PFSK-1 (cell line): ENCODE data around the gene MEF2D.

ENCODE experiments used
- POLR2AphosphoS5 ChIP-seq: IDR thresholded peaks from 2 replicates; pipeline ENCODE4 v1.6.1; 2012; ENCODE audit warnings: low read depth, mild to moderate bottlenecking, control low read depth, low read length, moderate library complexity
- TAF1 ChIP-seq: IDR thresholded peaks from 2 replicates; pipeline ENCODE4 v1.6.1; 2012; ENCODE audit warnings: low read length, control low read depth, borderline replicate concordance; ENCODE audit not compliant: insufficient read depth

GRCh38 chr1:156515956-156516355, 15.4 kb upstream of the MEF2D start:
- TF ChIP-seq POLR2AphosphoS5 (no peak), TAF1 (no peak)
